GM18858 (cell line): ENCODE measurements around the gene MIER3.

ENCODE experiments used
- ATAC-seq: cut with Tn5 transposase; IDR thresholded peaks from one replicate; pipeline ENCODE4 v1.9.1; 2021; ENCODE audit not compliant: unreplicated experiment

MIER3 gene

GRCh38 chr5:56961746-56962145 lies 9.8 kb upstream of the MIER3 start:
- ATAC-seq, result no peak

GRCh38 chr5:56959326-56959725 lies 7.4 kb upstream of the MIER3 start:
- ATAC-seq, result no peak

GRCh38 chr5:56958595-56958994 lies 6.7 kb upstream of the MIER3 start:
- ATAC-seq, result no peak

GRCh38 chr5:56954262-56954661 lies 2.3 kb upstream of the MIER3 start:
- ATAC-seq, result no peak

GRCh38 chr5:56951126-56951945 lies 587 bp downstream of the MIER3 start:
- peak; percentile 35 for ATAC-seq

GRCh38 chr5:56950626-56951125 lies 1.2 kb downstream of the MIER3 start:
- ATAC-seq, result peak; percentile 41

- no peak for ATAC-seq
These were observed 4.9 kb downstream of the MIER3 start for GRCh38 chr5:56947052-56947451.

GRCh38 chr5:56941981-56942380 lies 9.9 kb downstream of the MIER3 start:
- ATAC-seq, result no peak

- ATAC-seq, result no peak
These were observed 13.1 kb downstream of the MIER3 start for GRCh38 chr5:56938858-56939257.

- no peak for ATAC-seq
These were observed 17.6 kb downstream of the MIER3 start for GRCh38 chr5:56934325-56934724.

GRCh38 chr5:56922922-56923321 lies 29.0 kb downstream of the MIER3 start:
- ATAC-seq, result no peak

GRCh38 chr5:56919942-56920662 lies 31.8 kb downstream of the MIER3 start:
- ATAC-seq, result no peak

GRCh38 chr5:56918054-56918453 lies 33.9 kb downstream of the MIER3 start:
- no peak for ATAC-seq

- ATAC-seq, result no peak
These were observed 34.4 kb downstream of the MIER3 start for GRCh38 chr5:56917534-56917933.

GRCh38 chr5:56914678-56915077 lies 37.2 kb downstream of the MIER3 start:
- ATAC-seq, result no peak

GRCh38 chr5:56913766-56914165 lies 38.2 kb downstream of the MIER3 start:
- ATAC-seq, result no peak

- peak; percentile 12 for ATAC-seq
These were observed 41.5 kb downstream of the MIER3 start for GRCh38 chr5:56910210-56910965.

GRCh38 chr5:56909294-56910209 lies 42.4 kb downstream of the MIER3 start, which contains the start of gene SETD9:
TSS of gene SETD9 (plus strand) at chr5:56909596. CDS start at chr5:56909646, 50 bp downstream.
- peak; percentile 91 for ATAC-seq

GRCh38 chr5:56908942-56909293 lies 43.0 kb downstream of the MIER3 start:
- no peak for ATAC-seq

GRCh38 chr5:56900858-56901578 lies 50.9 kb downstream of the MIER3 start:
- ATAC-seq, result no peak
